HG02938 (cell line): ENCODE measurements around the gene CTDSPL.

Experiments
- ATAC-seq: cut with Tn5 transposase; IDR thresholded peaks from one replicate; pipeline ENCODE4 v1.9.1; 2021; ENCODE audit warnings: mild to moderate bottlenecking, moderate library complexity; ENCODE audit not compliant: unreplicated experiment

The CTDSPL gene

GRCh38 chr3:38015485-38015884, 153.8 kb downstream of the CTDSPL start:
- ATAC-seq: no peak

- ATAC-seq: no peak
These were observed 154.3 kb downstream of the CTDSPL start for GRCh38 chr3:38015984-38016383.

DNA sequence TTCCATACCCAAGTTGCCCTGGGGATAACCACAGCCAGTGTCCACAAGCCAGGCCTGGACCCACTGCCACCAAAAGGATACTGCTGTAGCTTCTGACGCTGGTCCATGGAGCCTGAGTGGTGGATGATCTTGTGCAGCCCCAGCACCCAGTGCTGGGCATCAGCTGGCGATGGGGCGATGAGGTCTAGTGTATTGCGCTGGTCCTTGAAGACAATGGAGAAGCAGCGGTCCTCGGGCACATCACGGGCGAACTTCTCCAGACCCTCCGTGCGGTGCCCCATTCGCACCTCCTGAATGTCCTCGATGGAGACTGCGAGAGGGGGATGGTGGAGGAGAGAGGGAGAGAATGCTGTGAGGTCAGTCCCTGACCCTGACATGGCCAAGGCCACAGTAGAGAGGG, 154.7 kb downstream of the CTDSPL start:
- ATAC-seq: no peak

DNA sequence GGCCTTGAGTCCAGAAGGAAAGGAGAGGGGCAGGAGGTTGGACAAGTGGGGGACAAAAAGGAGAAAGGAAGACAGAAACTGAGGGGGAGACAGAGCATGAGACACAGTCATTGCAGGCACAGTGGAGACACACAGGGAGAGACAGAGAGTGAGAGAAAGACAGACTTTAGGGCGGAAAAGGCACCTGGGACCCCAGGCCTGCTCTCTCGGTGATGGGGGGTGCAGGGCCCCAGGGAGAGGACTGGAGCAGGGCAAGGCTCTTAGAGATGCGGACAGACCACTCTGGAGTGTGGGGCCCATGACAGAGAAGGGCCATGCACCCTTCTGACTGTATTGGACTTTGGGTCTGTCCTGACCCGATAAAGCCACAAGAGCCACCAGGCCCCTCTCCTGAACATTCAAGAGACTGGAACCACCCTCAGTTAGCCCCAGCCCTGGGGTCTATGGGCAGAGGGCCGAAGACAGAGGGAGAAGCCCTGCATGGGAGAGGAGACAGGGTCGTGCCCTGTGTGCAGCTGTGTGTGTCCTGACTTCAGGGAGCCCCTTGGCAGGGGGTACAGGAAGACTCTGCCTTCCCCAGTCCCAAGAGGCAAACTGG, 155.3 kb downstream of the CTDSPL start:
- ATAC-seq: no peak

DNA sequence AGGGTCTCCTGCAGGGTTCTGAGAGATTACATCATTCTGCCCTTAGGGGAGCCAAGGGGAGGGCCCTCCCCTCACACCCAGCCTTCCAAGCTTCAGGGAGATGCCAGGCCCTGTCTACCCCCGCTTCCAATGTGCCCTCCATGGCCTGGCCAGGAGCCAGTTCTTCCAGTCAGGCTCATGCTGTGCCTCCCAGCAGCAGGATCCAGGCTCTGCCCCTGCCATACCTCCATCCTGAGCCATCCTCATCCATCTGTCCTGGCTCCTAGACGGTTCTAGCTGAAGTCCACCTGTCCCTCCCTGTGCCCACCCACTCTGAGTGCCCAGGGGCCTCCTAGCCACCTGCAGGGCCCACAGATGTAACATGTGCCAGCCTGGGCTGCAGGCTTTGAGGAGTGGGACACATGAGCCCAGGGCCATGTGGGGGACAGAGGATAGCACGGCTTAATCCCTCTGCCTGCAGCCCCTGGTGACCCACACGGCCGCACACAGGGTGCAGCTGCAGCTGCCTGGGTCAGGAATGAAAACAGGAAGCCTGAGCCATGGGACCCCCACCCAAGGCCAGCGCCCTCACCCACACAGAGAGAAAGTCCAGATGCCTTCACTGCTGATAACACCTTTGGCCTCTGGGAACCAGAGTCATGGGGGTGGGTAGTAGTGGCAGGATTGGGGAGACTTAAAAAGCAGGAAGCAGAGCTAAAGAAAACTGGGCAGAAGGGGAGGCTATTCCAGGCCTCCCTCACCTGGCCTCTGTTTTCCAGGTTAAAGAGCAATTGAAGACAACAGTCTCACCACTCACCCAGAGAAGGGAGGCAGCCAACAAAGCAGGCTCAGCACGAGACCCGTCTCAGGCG, 156.0 kb downstream of the CTDSPL start:
- no peak for ATAC-seq

DNA sequence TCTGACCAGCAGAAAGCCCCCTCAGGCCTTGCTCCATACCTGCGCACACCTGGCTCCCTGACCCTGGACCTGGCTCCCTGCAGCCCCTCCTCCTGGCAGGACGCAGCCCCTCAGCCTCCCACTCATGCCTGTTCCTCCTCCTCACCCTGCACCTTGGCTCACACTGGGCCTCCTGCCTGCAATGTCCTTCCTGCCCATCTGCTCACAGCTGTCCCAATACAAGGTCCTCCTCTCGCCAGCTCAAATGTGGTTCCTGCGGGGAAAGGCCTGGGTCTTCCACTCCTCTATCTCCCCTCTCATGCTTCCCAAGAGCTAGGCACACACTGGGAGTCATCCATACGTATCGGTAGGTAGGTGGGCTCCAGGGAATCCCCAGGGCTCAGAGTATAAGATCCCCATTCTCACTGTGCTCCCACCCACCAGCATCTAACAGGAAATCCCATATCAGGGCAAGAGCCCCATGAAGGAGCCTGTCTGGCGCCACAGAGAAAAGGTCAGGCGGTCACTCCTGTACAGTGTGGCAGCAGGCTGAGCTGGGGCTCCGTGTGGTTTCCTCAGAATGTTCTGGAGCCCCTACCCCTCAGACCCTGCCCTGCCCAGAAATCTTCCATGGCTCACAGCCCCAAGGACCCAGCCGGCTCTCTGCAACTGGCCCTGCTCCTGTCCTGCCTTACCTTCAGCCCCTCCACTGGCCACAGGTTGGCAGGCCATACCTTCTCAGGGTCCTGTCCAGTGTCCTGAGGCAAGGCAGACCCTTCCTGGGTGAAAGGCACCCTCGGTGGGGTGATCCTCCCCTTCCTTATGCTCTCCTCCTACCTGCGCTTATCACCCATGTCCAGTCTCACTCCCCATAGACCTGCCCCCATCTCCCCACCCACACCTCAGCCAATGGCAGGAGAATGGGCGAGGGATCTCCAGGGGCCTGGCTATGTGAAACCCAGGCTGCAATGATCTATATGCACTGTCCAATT, 156.9 kb downstream of the CTDSPL start:
- no peak for ATAC-seq

DNA sequence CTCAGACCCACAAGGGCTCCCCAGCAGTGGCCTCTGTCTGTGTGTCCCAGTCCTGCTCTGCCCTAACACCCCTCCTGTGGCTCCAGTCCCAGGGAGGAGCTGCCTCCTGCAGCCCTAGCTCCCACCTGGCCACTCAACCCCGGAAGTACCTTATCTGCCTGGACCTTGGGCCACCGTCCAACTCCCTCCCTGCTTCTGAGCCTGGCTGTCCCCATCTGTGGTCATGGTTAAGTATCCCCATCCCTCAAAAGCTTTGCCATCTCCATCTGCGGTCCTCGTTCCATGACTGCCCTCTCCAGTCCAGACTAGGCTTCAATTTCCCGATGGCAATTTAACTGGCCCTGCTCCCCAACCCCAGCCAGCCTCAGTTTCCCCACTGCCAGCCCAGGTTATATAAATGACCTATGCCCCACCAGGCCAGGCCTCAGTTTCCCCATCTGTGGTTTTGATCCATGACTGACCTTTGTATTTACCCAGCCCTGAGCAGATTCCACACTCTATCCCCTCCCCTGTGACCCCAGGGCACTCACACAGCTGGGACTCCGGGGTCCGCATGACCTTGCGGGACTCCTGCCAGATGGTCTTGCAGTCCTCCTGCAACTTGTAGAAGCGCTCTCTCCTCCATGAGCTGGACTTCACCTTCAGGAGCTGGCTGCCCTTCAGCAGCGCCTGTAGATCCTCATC, 158.1 kb downstream of the CTDSPL start:
- no peak for ATAC-seq

GRCh38 chr3:38020342-38020726, 158.7 kb downstream of the CTDSPL start:
- ATAC-seq: no peak

GRCh38 chr3:38021196-38021595, 159.5 kb downstream of the CTDSPL start:
- no peak for ATAC-seq

- ATAC-seq: no peak
These were observed 160.6 kb downstream of the CTDSPL start for GRCh38 chr3:38022301-38022700.

- ATAC-seq: no peak
These were observed 161.4 kb downstream of the CTDSPL start for GRCh38 chr3:38022896-38023709.

- ATAC-seq: no peak
These were observed 165.2 kb downstream of the CTDSPL start for GRCh38 chr3:38026856-38027255.

- ATAC-seq: no peak
These were observed 166.1 kb downstream of the CTDSPL start for GRCh38 chr3:38027466-38028465.

GRCh38 chr3:38028621-38029361, 167.1 kb downstream of the CTDSPL start:
- no peak for ATAC-seq

DNA sequence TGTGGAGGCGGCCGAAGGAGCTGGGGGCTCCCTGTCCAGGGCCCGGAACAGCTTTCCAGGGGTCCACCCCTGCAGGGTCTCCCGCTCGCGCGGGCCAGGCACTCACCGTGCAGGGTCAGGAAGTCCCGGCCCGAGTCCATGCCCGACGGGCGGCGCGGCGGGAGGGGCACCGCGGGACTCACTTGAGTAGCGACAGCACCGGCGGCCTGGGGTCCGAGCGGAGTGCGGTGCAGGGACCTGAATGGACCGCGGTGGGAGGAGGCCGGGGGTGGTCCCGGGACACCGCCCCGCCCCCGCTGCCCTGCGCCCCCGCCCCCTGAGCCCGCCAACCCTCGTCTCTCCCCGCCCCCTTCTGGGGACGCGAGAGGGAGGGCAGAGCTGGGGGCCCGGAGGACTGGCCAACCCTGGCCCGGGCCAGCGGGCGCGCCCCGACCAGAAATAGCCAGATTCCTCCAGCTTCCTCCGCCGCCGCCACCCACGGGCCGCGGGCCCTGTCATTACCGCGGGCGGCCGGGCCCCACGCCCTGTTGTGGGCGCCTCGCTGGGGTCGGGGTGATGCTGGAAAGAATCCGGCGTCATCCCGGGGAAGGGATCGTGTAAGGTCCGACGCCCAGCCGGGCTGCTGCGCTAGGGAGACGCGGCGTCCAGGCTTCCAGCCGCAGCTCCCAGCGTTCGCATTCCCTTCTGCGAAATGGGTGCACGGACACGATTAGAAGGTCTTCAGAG, 167.9 kb downstream of the CTDSPL start, which contains the start of gene PLCD1:
PLCD1 (minus strand) TSS at position 243 of the 726 bp plus-strand sequence; CDS start at position 140, 103 bp downstream.
- no peak for ATAC-seq

GRCh38 chr3:38030126-38031021, 168.7 kb downstream of the CTDSPL start:
- no peak for ATAC-seq
